Fibroblast of mammary gland (primary cell): ENCODE data around the gene ARHGAP15.

Experiments
- DNase-seq: peaks from one replicate; pipeline ENCODE4 v3.0.0-alpha.2; 2010; ENCODE audit warnings: low read depth
- H3K4me3 ChIP-seq: 2 replicates; pipeline ENCODE4 v1.5.1; 2011; ENCODE audit warnings: low read depth, mild to moderate bottlenecking, low read length, moderate library complexity; ENCODE audit not compliant: control insufficient read depth
- TF ChIP-seq, protein P1 (sequence below): conservative IDR thresholded peaks from 2 replicates; pipeline ENCODE4 v1.5.1; 2011; ENCODE audit warnings: low read depth, low read length, inconsistent platforms; ENCODE audit not compliant: control insufficient read depth, insufficient read depth

The ARHGAP15 gene

DNA sequence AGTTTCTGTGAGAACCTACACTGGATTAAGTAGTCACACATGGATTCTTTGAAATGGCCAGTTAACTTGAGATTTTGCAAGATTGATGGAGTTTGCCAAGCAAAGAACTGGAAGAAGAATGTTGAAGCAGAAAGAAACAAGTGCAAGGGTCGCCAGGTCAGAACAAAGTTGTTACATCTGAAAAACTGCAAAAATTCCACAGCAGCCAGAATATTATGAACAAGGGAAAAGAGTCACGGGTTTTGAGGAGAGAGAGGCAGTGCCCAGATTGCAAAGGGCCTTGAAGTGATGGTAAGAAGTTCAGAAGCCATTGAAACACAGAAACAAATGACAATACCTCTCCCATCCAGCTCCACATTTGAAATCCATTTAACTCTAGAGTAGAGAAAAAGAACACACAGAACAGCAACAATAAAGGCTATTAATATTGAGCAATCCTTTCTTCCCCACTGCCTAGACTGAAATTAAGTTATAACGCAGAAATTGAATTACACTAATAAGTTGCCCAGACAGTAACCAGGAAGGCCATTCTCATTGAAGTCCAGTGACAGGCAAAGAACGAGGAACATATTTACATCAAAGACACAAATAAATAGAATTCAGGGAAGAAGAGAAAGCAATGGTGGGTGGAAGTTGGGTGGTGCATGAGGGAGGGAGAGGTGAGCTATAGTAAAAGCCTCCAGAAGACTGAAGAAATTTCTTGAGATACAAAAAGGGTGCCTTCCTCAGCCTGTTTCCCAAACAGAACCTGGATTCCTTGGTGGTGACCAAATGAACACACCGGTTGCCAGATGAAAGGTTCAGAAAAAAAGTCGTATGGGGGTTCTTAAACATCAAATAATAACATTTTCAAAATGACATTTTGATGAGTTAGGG lies 80.6 kb downstream of the ARHGAP15 start:
- DNase-seq = no peak
- no peak overlapping the region for H3K4me3 ChIP-seq
- TF ChIP-seq, protein P1, sequence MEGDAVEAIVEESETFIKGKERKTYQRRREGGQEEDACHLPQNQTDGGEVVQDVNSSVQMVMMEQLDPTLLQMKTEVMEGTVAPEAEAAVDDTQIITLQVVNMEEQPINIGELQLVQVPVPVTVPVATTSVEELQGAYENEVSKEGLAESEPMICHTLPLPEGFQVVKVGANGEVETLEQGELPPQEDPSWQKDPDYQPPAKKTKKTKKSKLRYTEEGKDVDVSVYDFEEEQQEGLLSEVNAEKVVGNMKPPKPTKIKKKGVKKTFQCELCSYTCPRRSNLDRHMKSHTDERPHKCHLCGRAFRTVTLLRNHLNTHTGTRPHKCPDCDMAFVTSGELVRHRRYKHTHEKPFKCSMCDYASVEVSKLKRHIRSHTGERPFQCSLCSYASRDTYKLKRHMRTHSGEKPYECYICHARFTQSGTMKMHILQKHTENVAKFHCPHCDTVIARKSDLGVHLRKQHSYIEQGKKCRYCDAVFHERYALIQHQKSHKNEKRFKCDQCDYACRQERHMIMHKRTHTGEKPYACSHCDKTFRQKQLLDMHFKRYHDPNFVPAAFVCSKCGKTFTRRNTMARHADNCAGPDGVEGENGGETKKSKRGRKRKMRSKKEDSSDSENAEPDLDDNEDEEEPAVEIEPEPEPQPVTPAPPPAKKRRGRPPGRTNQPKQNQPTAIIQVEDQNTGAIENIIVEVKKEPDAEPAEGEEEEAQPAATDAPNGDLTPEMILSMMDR = no peak

DNA sequence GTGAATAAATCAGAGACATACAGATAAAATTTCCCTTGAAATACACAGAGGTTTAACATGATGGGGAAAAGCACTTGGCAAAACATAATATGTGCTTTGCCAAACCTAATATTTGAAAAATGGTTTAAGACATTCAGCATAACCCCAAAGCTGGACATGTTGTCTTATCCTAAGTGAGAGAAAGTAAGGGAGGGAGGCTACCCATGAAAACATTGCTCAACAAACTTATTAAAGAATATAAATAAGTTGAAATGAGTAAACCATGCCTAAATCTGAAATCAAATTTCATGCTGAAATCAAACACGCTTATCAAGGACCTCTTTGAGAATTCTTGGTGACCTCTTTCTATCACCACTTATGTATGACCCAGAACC lies 81.2 kb downstream of the ARHGAP15 start:
- no peak overlapping the region for H3K4me3 ChIP-seq
- DNase-seq = no peak
- TF ChIP-seq, protein P1 = no peak

DNA sequence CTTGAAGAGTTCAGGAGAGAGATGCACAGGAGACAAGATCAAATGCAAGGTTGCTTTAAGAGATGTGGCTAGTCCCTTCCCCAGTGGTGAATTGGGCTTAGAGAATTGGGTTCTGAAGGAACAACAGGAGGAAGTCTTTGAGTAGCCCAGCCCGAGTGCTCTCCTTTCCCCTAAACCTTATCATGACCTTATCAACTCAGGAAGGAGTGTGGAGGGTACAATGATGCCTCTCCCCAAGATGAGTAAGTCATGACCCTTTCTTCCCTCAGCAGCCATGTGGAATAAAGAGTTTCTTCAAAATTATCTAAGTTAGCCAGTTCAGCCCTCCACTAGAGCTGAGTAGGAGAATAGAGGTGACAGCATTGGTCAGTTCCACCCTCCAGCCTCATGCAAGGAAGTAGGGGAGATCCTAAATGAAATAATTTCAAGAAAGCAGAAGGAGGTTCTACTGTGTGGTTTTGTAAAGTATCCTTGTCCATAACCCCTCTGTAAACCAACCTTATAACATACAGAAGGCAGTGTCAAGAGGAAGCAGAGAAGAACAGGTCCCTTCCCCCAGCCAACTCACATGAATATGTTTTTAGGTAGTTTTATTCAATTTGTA lies 88.4 kb downstream of the ARHGAP15 start:
- DNase-seq = no peak
- no peak overlapping the region for H3K4me3 ChIP-seq
- TF ChIP-seq, protein P1 = no peak

DNA sequence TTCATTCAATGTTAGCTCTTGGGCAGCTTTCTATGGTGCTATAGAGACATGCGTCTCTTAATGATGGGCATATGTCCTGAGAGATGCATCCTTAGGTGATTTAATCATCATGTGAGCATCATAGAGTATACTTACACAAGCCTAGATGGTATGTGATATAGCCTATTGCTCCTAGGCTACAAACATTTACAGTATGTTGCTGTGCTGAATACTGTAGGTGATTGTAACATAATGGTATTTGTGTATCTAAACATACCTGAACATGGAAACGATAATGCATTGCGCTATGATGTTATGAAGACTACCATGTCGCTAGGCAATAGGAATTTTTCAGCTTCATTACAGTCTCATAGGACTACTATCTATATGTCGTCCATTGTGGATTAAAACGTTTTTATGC lies 89.4 kb downstream of the ARHGAP15 start:
- TF ChIP-seq, protein P1 = no peak
- no peak for DNase-seq
- no peak overlapping the region for H3K4me3 ChIP-seq

DNA sequence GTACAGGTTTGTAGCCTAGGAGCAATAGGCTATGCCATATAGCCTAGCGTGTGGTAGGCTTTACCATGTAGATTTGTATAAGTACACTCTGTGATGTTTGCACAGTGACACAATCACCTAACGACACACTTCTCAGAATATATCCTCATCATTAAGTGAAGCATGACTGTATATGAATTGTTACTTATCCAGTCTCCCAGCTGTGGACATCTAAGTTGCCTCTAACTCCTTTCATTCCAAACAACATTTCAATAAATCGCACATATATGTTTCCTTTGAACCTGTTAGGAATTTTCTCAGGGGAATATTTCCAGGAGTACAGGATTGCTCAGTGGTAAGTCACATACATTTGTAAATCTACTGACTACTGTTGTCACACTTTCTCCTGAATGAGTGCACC lies 90.0 kb downstream of the ARHGAP15 start:
- H3K4me3 ChIP-seq = no peak overlapping the region
- TF ChIP-seq, protein P1 = no peak
- DNase-seq = no peak

DNA sequence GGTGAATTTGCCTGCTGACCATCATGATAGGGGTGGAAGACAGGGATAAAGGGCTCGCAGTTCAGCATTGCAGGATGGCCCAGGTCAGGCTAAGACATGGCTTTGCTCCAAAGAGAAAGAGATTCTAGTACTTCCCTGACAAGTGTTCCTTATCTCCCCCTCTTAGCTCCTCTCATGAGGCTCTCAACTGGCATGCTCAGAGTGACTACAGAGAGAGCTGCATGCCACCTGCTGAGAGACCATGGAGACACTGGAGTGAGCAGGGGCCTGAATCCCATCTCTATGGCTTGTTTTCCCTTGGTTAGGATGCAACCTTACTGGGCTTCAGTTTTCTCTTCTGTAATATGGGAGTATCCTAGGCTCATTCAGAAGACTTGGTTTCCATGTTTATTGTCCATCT lies 94.3 kb downstream of the ARHGAP15 start:
- TF ChIP-seq, protein P1 = no peak
- no peak overlapping the region for H3K4me3 ChIP-seq

More for the DNA sequence above, 94.3 kb downstream of the ARHGAP15 start:
- no peak for DNase-seq
